DMS153 treated with DMSO at 0.1 percent for 48 hours (cell line): ENCODE measurements around the gene DLG2.
"Not testable (repeated sequence)": the region's sequence is repeated elsewhere in the genome, so short reads cannot be mapped to it uniquely, and the experiment has no call there.

Experiments used
- DNase-seq: peaks from one replicate; lab custom pipeline; 2025; ENCODE audit not compliant: unreplicated experiment; lab: John Stamatoyannopoulos, UW

DLG2 gene

GRCh38 chr11:85042361-85042760, 584.8 kb downstream of the DLG2 start:
- DNase-seq = no peak

DNA sequence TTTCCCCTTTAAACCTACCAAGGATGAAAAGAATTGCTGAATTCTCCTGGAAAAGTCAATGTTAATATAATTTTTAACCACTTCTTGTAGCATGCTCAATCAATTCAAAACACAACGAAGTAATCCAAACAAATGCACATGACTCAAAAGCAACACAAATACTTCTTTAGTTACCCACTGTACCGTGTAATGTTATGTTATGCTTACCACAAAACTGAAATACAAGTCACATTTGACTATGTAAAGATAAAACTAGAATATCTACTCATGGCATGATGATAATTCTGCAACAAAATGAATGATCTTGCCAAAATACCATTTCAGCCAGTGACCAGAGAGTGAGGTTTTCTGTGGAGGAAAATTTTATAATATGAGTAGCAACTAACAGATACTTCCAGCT, 587.0 kb downstream of the DLG2 start:
- no peak for DNase-seq

GRCh38 chr11:85029964-85030363, 597.2 kb downstream of the DLG2 start:
- no peak for DNase-seq

DNA sequence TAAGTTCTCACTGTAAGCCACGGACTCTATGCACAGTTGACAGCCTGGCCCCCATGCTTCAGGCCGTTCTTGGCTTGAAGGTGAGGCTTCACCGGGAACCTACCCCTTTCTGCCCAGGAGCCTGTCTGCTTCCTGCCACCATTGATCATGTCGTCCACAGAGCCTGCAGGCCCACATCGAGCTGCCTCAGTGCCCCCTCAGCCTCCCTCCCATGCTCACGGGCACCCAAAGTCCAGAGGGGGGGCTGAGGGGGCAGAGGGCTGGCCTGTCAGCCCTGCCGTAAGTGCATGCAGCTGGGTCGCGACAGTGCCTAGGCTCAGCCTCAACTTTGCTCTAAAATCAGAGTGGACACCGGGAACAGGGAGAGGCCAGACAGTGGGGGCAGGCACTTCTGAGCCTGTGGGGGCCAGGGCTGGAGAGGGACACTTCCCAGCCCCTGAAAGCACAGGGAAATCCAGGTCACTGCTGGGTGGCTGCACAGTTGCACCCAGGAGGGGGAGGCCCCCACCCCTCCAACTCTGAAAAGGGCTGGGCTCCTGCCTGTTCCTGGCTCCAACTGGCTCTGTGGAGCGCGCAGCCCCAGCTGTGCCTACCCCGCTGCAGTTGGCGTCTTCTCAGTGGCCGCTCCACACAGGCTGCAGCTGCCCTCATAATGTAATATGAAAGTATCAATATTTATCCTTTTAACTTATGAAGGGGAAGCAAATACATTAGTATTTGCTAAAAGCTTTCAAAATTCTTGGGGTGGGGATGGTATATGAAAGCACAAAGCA, 598.6 kb downstream of the DLG2 start:
- no peak for DNase-seq

GRCh38 chr11:85027346-85027745, 599.8 kb downstream of the DLG2 start:
- no peak for DNase-seq

GRCh38 chr11:85021058-85021457, 606.1 kb downstream of the DLG2 start:
- DNase-seq = no peak

- no peak for DNase-seq
Measured at GRCh38 chr11:84993386-84993785, 633.8 kb downstream of the DLG2 start.

DNA sequence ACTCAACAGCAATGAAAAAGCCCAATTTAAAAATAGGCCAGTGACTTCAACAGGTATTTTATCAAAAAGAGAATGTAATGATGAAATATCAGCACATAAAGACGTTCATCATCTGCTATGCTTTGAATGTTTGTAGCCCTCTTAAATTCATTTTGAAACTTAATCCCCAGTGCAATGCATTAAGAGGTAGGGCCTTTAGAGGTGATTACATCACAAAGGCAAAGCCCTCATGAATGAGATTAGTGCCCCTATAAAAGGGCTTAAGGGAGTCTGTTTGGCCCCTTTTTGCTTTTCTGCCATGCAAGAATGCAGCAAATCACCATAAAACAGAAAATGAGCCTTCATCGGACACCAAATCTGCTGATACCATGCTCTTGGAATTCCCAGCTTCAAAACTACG, 637.0 kb downstream of the DLG2 start:
- DNase-seq = no peak

DNA sequence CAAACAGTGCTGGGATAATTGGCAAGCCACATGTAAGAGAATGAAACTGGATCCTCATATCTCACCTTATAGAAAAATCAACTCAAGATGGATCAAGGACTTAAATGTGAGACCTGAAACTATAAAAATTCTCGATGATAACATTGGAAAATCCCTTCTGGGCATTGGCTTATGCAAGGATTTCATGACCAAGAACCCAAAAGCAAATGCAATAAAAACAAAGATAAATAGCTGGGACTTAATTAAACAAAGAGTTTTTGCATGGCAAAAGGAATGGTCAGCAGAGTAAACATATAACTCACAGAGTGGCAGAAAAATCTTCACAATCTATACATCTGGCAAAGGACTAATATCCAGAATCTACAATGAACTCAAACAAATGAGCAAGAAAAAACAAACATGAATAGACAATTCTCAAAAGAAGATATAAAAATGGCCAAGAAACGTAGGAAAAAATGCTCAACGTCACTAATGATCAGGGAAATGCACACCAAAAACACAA, 639.4 kb downstream of the DLG2 start:
- DNase-seq = not testable (repeated sequence)

DNA sequence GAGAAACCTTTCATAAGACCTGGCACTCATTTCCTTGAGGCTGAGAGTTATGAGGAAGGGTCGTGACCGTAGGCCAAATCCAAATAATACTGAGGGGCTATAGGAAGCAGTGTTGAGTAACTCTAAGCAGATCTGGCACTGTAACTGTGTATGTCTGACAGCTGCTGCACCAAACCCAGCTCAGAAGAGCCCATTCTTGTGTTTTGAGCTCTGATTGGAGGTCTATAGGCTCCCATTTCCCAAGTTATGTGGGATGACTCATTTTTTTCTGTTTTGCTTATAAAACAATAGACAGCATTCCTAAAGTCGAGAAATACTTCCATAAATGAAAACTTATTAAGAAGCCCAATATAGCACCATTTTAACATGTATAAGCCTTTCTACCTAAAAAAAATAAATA, 645.8 kb downstream of the DLG2 start:
- no peak for DNase-seq

GRCh38 chr11:84969103-84969502, 658.0 kb downstream of the DLG2 start:
- no peak for DNase-seq

DNA sequence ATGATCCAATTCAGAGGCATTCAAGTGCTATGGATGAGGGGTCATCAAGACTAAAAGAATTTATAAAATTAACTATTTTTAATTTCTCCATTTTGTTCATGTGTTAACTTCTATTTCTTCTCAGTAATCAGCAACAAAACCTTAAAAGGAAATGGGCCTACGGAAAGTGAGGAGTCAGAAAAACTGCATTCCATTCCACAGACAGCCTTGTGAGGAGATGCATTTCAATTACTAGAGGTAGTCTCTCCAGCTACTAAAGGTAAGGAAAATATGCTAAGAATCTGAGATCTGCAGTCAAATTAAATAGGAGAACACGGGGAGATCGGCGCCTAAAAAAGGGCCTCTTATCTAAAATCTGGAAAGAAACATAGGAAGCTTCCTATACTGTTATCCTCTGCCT, 661.7 kb downstream of the DLG2 start:
- no peak for DNase-seq

DNA sequence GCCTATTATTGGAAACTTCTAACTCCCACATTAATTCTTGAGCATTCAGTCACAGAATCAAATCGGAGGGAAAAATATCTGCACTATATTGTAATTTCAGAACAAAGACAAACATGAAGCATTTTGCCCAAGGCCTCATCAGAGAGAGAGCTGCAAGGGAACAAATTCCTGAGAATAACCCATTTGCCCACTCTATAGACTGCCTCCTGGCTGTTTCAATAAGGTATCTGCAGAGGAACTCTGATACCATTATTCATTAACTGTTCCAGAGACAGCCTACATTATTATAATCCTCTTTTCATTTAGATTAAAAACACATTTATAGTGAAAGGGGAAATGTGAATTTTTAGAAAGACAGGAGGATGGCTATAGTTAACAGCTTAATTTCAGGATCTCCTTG, 663.9 kb downstream of the DLG2 start:
- DNase-seq = no peak

DNA sequence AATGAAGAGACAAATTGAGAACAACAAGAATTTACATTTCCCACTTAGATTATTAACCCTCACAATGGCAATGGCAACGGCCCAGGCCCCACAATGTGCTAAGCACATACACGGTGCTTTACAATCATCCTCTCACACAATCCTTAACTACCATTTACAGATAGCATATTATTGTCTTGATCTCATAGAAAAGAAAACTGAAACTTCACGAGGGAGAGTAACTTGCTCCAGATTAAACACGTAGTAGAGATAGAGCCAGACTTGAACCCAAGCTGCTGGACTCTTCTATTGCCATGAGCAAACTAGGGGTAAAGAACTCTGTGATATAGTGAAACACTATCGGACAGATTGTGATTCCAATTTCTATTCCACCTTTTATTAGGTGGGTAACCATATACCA, 665.1 kb downstream of the DLG2 start:
- DNase-seq = no peak

GRCh38 chr11:84958295-84958694, 668.8 kb downstream of the DLG2 start:
- DNase-seq = no peak

- no peak for DNase-seq
Measured at GRCh38 chr11:84950569-84951270, 676.4 kb downstream of the DLG2 start.

DNA sequence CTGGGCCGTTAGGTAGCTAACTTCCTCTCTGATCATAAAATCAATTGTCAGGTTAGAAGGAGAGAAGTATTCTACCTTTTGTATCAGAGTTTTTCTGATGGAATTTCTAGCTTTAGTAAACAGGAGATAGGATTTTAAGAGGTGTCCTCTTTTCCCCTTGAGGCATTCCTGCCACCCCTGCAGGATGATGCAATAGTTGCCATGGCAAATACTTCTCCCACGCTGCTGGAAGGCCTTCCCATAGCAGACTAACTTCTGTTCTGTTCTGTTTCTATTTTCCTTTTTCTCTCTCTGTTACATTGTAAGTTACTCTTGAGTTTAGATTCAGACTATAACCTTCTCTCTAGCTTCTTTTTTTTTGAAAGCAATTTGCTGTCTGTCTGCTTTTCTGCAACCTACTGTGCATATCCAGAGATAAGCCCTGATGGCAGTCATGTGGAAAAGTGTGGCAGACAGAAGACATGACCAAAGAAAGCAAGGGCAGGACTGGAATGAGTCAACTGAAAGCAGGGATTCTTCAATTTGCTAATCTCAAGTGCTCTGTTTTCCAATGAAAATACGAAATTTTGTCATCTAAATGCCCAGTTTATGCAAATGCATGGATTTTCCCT, 679.1 kb downstream of the DLG2 start:
- no peak for DNase-seq

- no peak for DNase-seq
Measured at GRCh38 chr11:84947070-84947469, 680.1 kb downstream of the DLG2 start.

DNA sequence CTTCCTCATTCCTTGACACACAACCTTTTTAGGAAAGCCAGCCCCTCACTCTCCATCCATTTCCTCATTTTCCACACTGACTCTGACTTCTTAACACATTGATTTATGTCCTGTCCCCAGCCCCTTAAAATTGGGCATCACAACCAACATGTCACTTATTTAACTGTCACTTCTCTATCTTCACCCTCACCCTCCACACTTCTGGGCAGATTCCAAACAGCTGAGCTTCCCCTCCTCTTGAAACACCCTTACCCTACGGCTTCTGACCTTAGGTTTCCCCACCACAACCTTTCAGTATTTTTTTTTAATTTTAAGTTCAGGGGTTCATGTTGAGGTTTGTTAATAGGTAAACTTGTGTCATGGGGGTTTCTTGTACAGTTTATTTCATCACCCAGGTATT, 696.3 kb downstream of the DLG2 start:
- no peak for DNase-seq

DNA sequence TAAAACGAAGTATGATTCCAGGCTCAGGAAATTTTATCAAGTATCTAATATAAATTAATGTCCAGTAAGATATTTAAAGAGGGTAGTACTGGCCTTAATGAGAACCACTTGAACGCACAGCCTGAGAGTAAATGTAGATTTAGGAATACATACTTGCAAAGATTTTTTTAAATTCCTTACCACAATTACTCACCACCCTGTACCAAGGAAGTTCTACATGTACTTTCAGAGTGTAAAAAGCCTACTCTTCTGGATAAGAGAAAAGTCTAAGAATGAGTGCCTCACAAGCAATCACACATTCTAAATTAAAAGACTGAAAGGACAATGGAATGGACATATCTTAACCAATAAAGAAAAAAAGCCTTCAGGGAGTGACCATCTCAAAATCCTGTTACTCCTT, 697.4 kb downstream of the DLG2 start:
- DNase-seq = no peak

GRCh38 chr11:84924154-84924692, 702.9 kb downstream of the DLG2 start:
- DNase-seq = no peak

- DNase-seq = no peak
Measured at GRCh38 chr11:84923489-84923888, 703.7 kb downstream of the DLG2 start.
